Left lung (tissue), 10 donors: ENCODE measurements around the gene SMPD4. TPM values are rescaled to one million over a fixed set of nuclear protein-coding genes. Genes with fewer than 3 reads are reported as not detected.
A peak's percentile ranks its signal among the peaks of the same experiment; 100 is the strongest.
"Not testable (repeated sequence)": the region's sequence is repeated elsewhere in the genome, so short reads cannot be mapped to it uniquely, and the experiment has no call there.

ENCODE experiments used
- ATAC-seq: fragments of 200-7000 bp; cut with Tn5 transposase; one replicate; pipeline ENCODE4 v1.9.1; 2020; ENCODE audit warnings: moderate library complexity
- DNase-seq, 4 donors: peaks; one replicate each; pipeline ENCODE4 v3.0.0-alpha.2; 2013 to 2020
- H3K27ac ChIP-seq, 2 donors: fragments of 200-600 bp; sonication (generic) in 1 of 2; one replicate each; pipeline versions ENCODE4 v1.5.0 to v1.8.0; 2020 to 2021
- H3K27me3 ChIP-seq, 2 donors: fragments of 200-600 bp; sonication (generic) in 1 of 2; one replicate each; pipeline versions ENCODE4 v1.5.0 to v1.8.0; 2020 to 2021
- H3K36me3 ChIP-seq, 2 donors: fragments of 200-600 bp; sonication (generic) in 1 of 2; one replicate each; pipeline versions ENCODE4 v1.5.0 to v1.8.0; 2020 to 2021
- H3K4me1 ChIP-seq, 2 donors: fragments of 200-600 bp; one replicate each; pipeline ENCODE4 v1.8.0; 2021
- H3K4me3 ChIP-seq, 2 donors: fragments of 200-600 bp; sonication (generic) in 1 of 2; one replicate each; pipeline versions ENCODE4 v1.5.0 to v1.8.0; 2020 to 2021; ENCODE audit warnings: mild to moderate bottlenecking in 1 of 2
- H3K9me3 ChIP-seq, 2 donors: fragments of 200-600 bp; sonication (generic) in 1 of 2; one replicate each; pipeline versions ENCODE4 v1.5.0 to v1.8.0; 2020 to 2021
- intact Hi-C, 2 donors: fragments of 100-400 bp; cut with DNase I; formaldehyde crosslinking; loops; one replicate each; pipeline versions ENCODE4 v1.11.2 to v1.14.2; 2022
- polyA plus RNA-seq, 6 donors: library from polyadenylated mRNA; unstranded; fragments of 120-200 nt; gene quantifications; one replicate each; pipeline ENCODE4 v1.2.1, GENCODE V29; 2013; ENCODE audit not compliant: insufficient read length in 6 of 6
- total RNA-seq, 2 donors: library from RNA; stranded (reverse); fragmentation: NEBNext Ultra II Directional; extraction: Animal tissue kit (Norgen Biotek cat#: 25700); gene quantifications; one replicate each; pipeline ENCODE4 v1.2.1, GENCODE V29; 2021
- TF ChIP-seq, protein P1 (sequence below), 2 donors: fragments of 200-600 bp; sonication (generic) in 1 of 2; IDR thresholded peaks; one replicate each; pipeline versions ENCODE4 v1.5.0 to v1.8.0; 2021; ENCODE audit warnings: antibody characterized with exemption in 2 of 2
- donor health status: DM: no; HTN: yes; CAD: no.
- donor health status: DM: no; HTN: no; CAD: no.

SMPD4 gene
- total and polyA plus RNA-seq, 8 donors, result 37.9 to 82.4 (median 62.0) TPM

DNA sequence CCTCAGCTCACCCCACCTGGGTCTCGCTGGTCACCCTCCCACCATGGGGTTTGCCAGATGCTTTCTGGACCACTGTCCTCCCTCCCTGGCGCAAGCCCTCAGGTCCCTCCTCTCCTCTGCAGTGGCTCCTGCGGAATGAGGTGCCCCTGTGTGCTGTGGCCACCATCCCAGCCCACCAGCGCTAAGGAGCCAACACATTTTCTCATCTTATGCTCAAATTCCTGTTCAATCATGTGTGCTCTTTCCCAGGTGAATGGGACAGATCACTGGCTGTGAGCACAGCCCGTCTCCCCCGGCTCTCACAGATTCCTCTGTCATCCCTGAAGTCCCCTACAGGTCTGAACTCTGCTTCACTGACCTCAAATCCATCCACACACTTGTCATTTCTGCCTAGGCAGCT is 21.3 kb downstream of the SMPD4 start:
- Histone ChIP-seq H3K4me3 (no peak overlapping the region), H3K9me3 (no peaks in the 10 kb centered on the region), H3K27ac (no peak overlapping the region), H3K27me3 (no peaks in the 10 kb centered on the region), H3K4me1 (no peaks in the 10 kb centered on the region), H3K36me3 (peaks cover 0 to 90% of the 10 kb centered on the region in 2 donors)
- DNase-seq (peak in 1 of 4 donors; percentile 23), ATAC-seq (no peak)
- intact Hi-C loops, result no loop called here
- TF ChIP-seq, protein P1, sequence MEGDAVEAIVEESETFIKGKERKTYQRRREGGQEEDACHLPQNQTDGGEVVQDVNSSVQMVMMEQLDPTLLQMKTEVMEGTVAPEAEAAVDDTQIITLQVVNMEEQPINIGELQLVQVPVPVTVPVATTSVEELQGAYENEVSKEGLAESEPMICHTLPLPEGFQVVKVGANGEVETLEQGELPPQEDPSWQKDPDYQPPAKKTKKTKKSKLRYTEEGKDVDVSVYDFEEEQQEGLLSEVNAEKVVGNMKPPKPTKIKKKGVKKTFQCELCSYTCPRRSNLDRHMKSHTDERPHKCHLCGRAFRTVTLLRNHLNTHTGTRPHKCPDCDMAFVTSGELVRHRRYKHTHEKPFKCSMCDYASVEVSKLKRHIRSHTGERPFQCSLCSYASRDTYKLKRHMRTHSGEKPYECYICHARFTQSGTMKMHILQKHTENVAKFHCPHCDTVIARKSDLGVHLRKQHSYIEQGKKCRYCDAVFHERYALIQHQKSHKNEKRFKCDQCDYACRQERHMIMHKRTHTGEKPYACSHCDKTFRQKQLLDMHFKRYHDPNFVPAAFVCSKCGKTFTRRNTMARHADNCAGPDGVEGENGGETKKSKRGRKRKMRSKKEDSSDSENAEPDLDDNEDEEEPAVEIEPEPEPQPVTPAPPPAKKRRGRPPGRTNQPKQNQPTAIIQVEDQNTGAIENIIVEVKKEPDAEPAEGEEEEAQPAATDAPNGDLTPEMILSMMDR (IDR thresholded peaks at IDR 0.05), result no peak

DNA sequence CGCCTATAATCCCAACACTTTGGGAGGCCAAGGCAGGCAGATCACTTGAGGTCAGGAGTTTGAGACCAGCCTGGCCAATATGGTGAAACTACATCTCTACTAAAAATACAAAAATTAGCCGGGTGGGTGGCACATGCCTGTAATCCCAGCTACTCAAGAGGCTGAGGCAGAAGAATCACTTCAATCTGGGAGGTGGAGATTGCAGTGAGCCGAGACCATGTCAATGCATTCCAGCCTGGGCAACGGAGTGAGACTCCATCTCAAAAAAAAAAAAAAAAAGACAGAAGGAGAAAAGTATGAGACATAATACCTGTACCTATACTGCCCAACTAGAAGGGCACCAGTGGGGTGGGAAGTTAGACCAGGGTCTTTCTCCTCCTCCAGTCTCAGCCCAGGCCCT is 22.0 kb downstream of the SMPD4 start:
- ATAC-seq, H3K4me1 ChIP-seq, H3K27me3 ChIP-seq, H3K9me3 ChIP-seq, H3K27ac ChIP-seq, H3K4me3 ChIP-seq, DNase-seq, intact Hi-C loops: not testable (repeated sequence)
- H3K36me3 ChIP-seq, result peaks cover 0 to 90% of the 10 kb centered on the region in 2 donors

DNA sequence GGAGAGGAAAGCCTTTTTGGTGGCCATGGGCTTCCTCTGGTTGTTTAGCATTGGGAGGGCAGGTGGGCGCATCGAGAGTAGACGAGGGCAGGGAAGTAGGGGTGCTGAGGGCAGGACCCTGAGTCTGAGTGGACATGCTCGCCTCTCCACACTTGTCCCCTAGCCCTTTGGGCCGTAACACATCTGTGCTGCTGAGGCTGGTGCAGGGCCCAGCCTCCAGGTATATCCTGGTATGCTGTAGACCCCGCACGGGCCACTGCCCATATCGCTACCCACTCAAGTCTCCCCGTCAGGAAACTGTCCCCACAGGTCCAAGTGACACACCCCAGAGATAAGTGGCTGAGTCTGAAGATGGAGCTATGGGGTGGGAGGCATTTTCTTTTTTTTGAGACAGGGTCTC is 22.8 kb downstream of the SMPD4 start:
- Histone ChIP-seq H3K9me3 (no peaks in the 10 kb centered on the region), H3K36me3 (peaks cover 0 to 90% of the 10 kb centered on the region in 2 donors), H3K4me1 (no peaks in the 10 kb centered on the region), H3K27me3 (no peaks in the 10 kb centered on the region), H3K4me3 (no peak overlapping the region), H3K27ac (no peak overlapping the region)
- TF ChIP-seq, protein P1 (IDR thresholded peaks at IDR 0.05), result no peak
- DNase-seq (peak in 1 of 4 donors; percentile 54), ATAC-seq (no peak)
- intact Hi-C loops, result no loop called here

DNA sequence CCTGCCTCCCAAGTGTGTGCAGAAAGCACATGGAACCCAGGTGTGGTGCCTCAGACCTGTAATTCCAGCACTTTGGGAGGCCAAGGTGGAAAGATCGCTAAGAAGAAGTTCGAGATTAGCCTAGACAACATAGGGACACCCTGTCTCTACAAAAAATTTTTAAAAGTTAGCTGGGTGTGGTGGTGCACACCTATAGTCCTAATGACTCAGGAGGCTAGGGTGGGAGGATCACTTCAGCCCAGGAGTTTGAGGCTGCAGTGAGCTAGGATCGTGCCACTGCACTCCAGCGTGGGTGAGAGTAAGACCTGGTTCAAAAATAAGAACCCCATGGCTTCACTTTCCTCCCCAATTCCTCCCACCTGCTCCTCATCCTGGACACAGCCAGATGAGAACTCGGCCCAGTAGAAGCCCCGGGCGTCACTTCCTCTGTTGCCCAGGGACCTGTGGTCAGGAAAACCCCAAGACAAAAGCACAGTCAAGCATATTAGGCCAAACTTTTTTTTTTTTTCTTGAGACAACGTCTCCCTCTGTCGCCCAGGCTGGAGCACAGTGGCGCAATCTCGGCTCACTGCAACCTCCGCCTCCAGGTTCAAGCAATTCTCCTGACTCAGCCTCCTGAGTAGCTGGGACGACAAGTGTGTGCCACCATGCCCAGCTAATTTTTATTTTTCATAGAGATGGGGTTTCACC is 23.4 kb downstream of the SMPD4 start:
- H3K4me1 ChIP-seq, H3K27me3 ChIP-seq, H3K4me3 ChIP-seq, H3K9me3 ChIP-seq, H3K27ac ChIP-seq, intact Hi-C loops, ATAC-seq: not testable (repeated sequence)
- peaks cover 0 to 89% of the 10 kb centered on the region in 2 donors for H3K36me3 ChIP-seq
- peak in 1 of 4 donors; percentile 34 for DNase-seq

DNA sequence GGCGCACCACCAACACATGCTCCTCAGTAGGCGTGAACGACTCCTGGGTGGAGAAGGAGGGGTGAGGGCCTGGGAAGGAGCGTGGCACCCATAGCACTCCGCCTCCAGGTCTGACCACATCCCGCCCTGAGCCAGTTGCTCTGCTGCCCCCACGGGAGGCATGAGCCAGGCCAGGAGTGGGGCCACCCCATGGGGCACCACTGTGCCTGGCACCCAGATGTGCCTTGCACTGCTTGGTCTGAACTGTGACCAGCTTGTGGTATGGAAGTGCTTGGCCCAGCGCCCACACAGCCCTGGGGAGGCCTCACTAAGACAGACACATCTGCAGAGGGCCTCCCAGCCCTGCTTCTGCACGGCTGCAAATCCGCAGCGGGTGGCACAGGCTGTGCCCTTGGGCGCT is 24.0 kb downstream of the SMPD4 start:
- H3K36me3 ChIP-seq, result peaks cover 0 to 89% of the 10 kb centered on the region in 2 donors
- H3K4me1 ChIP-seq, ATAC-seq, H3K4me3 ChIP-seq, H3K27ac ChIP-seq, intact Hi-C loops, H3K27me3 ChIP-seq, H3K9me3 ChIP-seq: not testable (repeated sequence)
- peak in 1 of 4 donors; percentile 61 for DNase-seq

DNA sequence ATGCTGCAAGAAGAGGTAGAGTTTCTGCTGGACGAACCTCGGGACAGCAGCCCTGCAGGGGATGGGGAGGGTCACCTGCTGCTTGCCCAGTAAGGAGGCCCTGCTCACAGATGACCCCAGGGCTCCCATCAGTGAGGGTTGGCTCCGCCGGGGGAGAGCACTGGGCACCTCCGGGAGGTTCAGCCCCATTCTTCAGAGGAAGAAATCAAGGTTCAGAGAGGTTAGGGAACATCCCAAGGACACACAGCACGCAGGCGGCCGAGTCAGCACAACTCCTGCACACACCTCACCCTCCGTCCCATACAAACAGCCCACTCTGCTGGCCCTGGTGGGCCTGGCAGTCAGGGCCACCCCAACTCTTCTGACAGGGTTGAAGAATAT is 24.8 kb downstream of the SMPD4 start:
- ATAC-seq (no peak), DNase-seq (peak in 1 of 4 donors; percentile 45)
- no peaks in the 10 kb centered on the region for H3K9me3 ChIP-seq
- no peaks in the 10 kb centered on the region for H3K27me3 ChIP-seq
- no peak overlapping the region for H3K4me3 ChIP-seq
- intact Hi-C loops, result no loop called here
- H3K36me3 ChIP-seq, result peaks cover 0 to 91% of the 10 kb centered on the region in 2 donors
- no peak overlapping the region for H3K27ac ChIP-seq
- no peaks in the 10 kb centered on the region for H3K4me1 ChIP-seq
- TF ChIP-seq, protein P1 (IDR thresholded peaks at IDR 0.05), result no peak
